Activated CD8-positive, alpha-beta memory T cell treated with anti-CD3 and anti-CD28 coated beads, Interleukin-2, amount 50 U/mL, for 48 hours (primary cell): ENCODE results near the gene FOXK1.
"Not testable (repeated sequence)": the region's sequence is repeated elsewhere in the genome, so short reads cannot be mapped to it uniquely, and the experiment has no call there.

Experiments used
- DNase-seq: peaks from one replicate; pipeline ENCODE4 v3.0.0-alpha.2; 2020

Gene FOXK1

GRCh38 chr7:4802577-4802976 is 120.5 kb downstream of the FOXK1 start:
- DNase-seq, result not testable (repeated sequence)

DNA sequence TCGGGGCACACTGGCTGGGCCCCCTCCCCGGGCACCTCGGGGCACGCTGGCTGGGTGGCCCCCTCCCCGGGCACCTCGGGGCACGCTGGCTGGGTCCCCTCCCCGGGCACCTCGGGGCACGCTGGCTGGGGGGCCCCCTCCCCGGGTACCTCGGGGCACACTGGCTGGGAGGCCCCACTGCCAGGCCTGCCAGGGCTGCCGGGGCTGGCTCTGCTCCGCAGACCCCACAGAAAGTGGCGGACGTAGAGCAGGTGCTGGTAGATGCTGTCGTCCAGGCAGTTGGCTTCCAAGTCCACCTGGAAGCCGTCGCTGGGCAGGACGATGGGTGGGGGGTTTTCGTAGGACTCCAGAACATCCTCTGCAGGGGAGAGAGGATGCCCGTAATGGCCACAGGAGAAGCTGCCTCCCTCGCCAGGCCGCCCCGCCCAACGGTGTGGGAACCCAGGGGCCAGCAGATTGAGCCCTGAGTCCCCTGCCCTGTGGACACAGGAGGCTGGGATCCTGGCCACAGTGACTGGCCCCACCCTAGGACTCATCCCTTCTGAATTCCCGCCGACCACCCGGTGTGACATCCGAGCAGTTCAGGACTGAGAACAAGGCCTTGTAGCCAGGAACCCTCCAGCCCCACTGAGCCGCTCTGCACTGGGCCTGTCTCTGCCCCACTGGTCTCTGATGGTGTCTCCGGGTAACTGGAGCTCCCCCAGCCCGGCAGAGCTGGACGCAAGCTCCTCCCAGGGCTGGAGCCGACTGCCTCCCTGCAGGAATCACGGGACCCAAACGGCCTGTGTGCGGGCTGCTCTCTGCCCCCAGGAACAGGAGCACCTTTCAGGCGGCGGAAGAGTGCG is 121.5 kb downstream of the FOXK1 start:
- DNase-seq, result no peak

DNA sequence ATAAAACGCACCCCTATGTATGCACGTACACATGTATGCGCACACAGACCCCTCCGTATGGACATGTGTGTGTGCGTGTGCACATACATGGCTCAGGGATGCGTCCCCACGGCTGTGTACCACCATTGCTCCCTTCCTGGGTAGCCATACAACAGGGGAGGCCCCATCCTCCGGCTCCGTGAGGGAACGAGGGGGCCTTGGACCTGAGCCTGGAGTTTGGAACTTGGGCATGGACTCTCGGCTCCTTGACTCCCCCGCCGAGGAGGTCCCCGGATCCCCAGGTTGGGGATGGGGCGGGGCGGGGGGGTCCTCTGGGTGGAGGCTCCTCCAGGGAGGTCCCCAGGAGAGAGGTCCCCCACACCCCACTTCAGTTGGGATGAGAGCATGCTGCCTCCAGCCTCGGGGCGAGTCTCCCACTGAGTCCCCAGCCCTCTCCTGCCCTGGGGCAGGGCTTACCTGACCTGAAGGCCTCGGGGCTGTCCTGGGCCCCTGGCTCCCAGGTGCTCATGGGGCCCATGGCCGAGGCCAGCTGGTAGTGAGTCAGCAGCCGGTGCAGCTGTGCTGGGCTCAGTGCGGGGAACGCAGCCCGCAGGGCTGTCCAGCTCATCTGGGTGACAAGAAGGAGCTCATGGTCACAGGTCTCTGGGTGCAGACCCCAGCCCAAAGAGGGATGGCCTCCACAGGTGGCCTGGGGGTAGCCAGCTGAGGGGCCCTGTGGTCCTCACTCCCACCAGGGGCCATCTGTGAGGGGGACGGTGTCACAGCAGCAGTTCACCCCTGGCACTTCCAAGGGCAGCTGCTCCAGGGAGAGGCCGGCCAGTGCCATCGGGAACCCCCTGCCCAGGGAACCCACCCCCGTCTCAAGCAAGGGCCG is 123.3 kb downstream of the FOXK1 start:
- no peak for DNase-seq

GRCh38 chr7:4805984-4806300 is 123.8 kb downstream of the FOXK1 start:
- no peak for DNase-seq

GRCh38 chr7:4806983-4807597 is 125.0 kb downstream of the FOXK1 start:
- no peak for DNase-seq

DNA sequence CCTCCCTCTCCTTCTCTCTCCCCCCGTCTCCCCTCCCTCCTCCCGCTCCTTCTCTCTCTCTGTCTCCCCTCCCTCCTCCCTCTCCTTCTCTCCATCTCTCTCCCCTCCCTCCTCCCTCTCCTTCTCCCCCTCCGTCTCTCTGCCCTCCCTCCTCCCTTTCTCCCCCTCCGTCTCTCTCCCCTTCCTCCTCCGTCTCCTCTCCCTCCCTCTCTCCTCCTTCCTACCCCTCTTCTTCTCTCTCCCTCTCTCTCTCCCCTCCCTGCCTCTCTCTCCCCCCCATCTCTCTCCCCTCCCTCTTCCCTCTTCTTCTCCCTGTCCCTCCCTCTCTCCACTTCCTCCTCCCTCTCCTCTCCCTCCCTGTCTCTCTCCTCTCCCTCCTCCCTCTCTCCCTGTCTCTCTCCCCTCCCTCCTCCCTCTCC is 125.5 kb downstream of the FOXK1 start:
- DNase-seq, result no peak

DNA sequence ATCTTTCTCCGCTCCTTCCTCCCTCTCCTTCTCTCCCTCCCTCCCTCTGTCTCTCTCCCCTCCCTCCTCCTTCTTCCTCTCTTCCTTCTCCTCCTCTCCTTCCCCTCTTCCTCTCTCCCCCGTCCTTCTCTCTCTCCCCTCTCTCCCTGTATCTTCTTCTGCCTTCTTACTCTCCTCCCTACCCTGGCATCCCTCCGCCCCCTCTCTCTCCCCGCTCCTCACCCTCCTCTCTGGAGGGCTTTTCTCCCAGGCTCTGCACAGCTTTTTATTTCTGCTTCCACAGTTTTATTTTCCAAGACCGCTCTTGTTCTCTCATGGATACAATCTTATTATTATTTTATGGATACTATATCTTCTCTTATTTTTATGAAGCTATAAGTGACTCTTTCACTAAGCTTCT is 125.9 kb downstream of the FOXK1 start:
- DNase-seq, result no peak

DNA sequence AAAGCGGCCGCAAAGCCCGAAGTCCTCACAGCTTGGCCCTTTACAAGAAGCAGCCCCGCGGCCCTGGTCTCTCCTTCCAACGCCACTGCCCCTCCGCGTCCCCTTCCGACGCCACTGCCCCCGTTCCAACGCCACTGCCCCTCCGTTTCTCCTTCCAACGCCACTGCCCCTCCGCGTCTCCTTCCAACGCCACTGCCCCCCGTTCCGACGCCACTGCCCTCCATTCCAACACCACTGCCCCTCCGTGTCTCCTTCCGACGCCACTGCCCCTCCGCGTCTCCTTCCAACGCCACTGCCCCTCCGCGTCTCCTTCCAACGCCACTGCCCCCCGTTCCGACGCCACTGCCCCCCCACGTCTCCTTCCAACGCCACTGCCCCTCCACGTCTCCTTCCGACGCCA is 126.5 kb downstream of the FOXK1 start:
- DNase-seq, result no peak

- DNase-seq, result no peak
Measured at GRCh38 chr7:4809091-4809591, 127.0 kb downstream of the FOXK1 start.

GRCh38 chr7:4809666-4810065 is 127.6 kb downstream of the FOXK1 start:
- no peak for DNase-seq

GRCh38 chr7:4814433-4814832 is 132.3 kb downstream of the FOXK1 start:
- DNase-seq, result no peak

DNA sequence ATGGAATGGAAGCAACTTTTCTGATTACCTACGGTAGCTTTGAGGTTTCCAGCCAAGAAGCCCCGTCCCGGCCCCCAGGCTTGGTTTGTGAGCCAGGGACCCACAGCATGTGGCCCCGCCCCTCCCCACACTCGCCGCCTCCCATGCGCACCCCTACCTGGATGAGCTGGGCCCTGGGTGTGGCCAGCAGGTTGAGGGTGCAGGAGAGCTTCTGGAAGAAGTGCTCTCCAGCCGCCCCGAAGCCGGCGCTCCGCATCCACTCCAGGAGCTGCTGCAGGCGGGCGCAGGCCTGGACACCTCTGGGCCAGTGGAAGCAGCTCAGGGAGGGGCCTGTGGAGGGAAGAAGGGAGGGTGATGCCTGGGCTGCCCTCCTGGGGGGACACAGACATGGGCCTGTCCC is 133.0 kb downstream of the FOXK1 start:
- DNase-seq, result no peak

DNA sequence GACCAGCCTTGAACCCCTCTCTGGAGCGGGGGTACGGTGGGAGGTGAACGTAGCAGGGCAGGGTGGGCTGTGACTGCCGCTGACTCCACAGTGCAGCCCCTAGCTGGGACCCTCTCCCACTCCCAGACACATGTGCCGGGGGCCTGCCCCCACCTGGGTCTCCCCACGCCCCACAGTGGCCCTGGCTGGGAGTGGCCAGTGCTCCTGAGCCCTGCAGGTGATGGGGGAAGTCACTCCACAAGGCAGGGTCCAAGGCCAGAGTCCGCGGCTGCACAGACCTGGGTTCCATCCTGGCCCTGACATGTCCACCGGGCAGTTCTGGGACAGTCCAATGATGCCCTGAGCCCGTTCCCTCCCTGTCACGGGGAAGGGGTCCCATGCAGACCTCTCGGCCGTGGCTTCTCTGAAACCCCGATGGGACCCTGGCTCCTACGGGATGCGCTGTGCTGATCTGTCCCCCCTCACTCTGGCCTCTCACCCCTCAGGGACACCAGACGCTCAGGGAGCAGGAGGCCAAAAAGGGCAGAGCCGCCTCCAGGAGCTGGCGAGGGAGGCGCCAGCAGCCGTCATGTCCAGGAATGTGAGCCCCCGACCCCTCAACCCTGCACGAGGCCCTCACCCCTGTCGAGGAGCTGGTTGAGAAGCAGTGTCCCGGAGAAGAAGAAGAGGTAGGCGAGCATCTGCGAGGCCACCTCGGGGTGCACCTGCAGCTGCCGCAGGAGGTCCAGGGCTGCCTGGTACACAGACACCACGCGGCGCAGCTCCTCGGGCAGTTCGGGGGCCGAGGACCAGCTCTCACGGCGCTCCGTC is 133.7 kb downstream of the FOXK1 start:
- no peak for DNase-seq

DNA sequence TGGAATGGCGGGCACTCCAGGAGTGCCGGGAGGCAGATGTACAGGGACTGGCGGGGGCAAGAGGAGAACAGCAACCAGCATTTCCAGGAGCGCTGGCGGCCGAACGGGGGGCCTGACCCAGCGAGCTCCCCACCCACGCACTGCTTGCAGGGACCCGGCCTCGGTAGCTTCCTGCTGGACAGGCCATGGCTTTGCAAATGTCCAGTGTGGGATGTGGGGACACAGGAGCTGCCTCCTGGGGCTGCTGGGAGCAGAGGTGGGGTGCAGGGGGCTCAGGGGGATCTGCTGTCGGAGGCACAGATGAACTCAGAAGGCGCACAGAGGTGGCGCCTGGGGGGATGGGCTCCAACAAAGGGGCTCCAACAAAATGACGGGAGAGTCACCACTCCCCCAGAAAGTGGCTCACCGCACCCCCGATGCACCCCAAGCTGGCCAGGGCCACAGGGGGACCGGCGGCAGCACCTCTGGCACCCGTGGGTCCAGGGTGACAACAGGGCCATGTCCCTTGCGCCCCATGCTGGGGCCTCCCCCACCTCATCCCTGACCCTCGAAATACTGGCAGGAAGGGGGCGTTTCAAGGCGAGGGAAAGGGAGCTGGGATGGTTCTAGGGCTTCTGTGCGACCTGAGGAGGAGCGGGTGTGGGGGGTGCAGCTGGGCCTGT is 134.5 kb downstream of the FOXK1 start:
- no peak for DNase-seq

DNA sequence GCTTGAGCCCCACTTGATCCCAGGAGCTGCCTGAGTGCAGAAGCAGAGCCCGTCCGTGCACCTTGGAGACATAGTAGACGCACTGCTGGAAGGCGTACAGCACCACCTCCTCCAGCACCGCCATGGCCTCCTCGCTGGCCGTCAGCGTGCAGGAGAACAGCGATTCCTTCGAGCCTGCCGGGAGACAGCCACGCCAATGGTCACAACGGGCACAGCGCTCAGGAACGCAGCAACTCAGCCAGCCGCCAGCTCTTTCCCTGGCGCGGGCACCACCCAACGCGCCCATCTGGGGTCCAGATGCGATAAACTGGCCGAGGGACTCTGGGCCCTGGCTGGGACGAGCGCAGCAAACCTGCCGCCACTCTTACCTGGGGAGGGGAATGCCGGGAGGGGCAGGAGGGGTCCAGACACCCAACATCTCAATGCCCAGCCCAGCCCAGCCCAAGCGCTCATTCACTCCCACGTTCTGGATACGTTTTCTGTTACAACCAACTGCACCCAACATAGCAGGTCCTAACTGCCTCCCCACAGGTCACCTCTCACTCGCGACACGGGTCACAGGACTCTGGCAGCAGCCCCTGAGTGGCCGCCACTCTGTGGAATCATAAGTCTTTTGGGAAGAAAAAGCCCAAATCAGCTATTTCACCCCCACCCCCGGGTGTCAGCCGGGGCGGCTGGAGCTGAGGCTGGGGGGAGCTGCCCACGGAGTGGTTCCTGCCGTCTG is 135.2 kb downstream of the FOXK1 start:
- DNase-seq, result no peak

DNA sequence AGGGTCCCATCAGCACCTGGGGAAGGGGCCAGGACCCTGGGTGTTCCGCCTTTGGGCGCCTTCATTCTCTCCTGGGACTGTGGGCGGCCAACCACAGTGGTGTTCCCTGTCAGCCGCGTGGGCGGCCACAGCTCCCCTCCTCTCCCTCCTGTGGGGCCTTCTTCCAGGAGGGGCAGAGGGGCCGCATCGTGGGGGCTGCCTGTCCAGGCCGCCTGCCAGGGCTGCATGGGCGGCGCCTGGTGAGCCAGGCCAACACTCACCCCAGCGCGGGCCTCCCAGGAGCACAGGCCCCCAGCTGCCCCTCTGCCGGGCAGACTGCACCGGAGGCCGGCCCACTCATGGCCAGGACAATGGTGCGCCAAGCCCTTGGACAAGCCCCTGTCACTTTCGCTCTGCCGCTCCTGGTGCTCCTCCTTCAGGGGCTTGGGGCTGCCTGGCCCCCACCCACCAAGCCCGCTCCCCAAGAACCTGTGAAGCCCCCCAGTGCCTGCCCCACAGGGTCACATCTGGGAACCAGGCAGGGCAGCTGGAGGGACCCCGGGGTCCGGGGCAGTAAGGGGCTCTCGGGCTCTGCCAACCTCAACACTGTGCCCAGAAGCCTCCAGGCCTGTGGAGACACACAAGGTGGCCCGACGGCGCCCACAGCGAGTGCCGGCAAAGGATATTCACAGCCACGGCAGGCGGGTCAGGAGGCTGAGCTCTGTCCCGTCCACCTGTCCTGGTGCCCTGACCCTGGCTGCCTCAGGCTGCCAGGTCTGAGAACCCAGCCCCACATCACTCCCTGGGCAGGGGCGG is 136.1 kb downstream of the FOXK1 start:
- no peak for DNase-seq

DNA sequence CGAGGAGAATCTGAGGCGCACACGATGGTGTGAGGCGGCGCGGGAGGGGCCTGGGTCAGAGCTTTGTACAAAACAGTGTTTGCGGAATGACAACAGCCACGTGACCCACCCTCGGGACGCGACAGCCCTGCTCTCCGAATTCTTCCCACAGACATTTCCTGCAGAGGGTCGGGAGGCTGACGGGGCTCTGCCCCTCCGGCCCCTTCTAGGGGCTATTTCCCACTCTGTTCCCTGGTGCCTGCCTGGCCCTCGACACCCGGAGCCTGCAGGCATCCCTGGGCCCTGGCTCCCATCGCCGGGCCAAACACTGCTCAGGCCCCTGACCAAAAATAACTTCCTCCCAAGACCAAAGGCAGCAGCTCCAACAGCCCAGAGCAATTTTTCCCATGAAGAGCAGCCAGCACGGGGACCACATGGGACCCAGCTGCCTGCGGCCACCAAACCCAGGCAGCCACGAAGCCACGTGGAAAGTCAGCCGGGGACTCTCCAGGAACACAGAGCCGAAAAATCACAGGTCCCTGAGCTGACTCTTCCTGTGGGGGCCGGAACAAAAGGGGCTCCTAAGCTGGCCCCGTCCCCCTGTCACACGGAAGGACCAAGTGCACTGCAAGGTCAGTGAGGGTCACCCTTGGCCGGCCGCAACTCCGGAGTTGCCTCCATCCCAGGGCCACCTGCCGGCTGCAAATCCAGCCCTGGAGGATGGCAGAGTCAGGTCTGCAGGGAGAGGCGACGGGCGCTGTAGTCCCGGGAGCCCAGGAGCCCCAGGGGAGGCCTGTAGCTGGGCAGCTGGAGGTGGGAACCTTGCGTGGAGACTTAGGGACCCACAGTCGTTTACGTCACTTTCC is 137.7 kb downstream of the FOXK1 start:
- DNase-seq, result no peak

GRCh38 chr7:4820405-4820966 is 138.4 kb downstream of the FOXK1 start:
- no peak for DNase-seq
